HepG2 (cell line): Measurements from ENCODE around the gene GRB10. TPM values are rescaled to one million over a fixed set of nuclear protein-coding genes. Genes with fewer than 3 reads are reported as not detected.

Source experiments
- ARID2 ChIP-seq: sonication (generic); formaldehyde crosslinking; IDR thresholded peaks from 2 replicates; pipeline ENCODE4 v1.8.1; 2022; ENCODE audit warnings: mild to moderate bottlenecking, missing genetic modification reagents, borderline replicate concordance
- BHLHE40 ChIP-seq: IDR thresholded peaks from 2 replicates; pipeline ENCODE4 v1.6.1; 2011; ENCODE audit warnings: low read length, improper control_type of control experiment
- ERF ChIP-seq: IDR thresholded peaks from 2 replicates; pipeline ENCODE4 v1.6.1; 2018; ENCODE audit warnings: missing biosample characterization, missing genetic modification reagents
- FOSL2 ChIP-seq: sonication (generic); formaldehyde crosslinking; IDR thresholded peaks from 2 replicates; pipeline ENCODE4 v1.4.0; 2020; ENCODE audit warnings: missing genetic modification reagents
- HDAC2 ChIP-seq: sonication (generic); formaldehyde crosslinking; IDR thresholded peaks from 2 replicates; pipeline ENCODE4 v1.4.0; 2020; ENCODE audit warnings: missing genetic modification reagents
- KDM5B ChIP-seq: sonication (generic); formaldehyde crosslinking; IDR thresholded peaks from 2 replicates; pipeline ENCODE4 v1.4.0; 2020; ENCODE audit warnings: missing genetic modification reagents, mild to moderate bottlenecking, borderline replicate concordance
- SKI ChIP-seq: fragments of 450-650 bp; IDR thresholded peaks from one replicate; pipeline ENCODE4 v1.6.1; 2018; ENCODE audit warnings: mild to moderate bottlenecking; ENCODE audit not compliant: partially characterized antibody
- SOX13 ChIP-seq, 3 experiments: fragments of 450-650 bp in 1 of 3; sonication (generic) in 1 of 3; formaldehyde crosslinking in 1 of 3; IDR thresholded peaks in 2 of 3; conservative IDR thresholded peaks in 1 of 3; 2 replicates each; pipeline versions ENCODE4 v1.5.0 to v1.6.1; 2016 to 2020; ENCODE audit warnings: antibody characterized with exemption in 1 of 3, mild to moderate bottlenecking in 1 of 3, missing compliant biosample characterization in 1 of 3, missing genetic modification reagents in 1 of 3, moderate library complexity in 1 of 3
- YEATS2 ChIP-seq: sonication (generic); formaldehyde crosslinking; IDR thresholded peaks from 2 replicates; pipeline ENCODE4 v1.4.0; 2020; ENCODE audit warnings: missing genetic modification reagents, borderline replicate concordance
- ZFYVE20 ChIP-seq: sonication (generic); formaldehyde crosslinking; IDR thresholded peaks from 2 replicates; pipeline ENCODE4 v1.8.0; 2023; ENCODE audit warnings: low read depth, mild to moderate bottlenecking, moderate library complexity, missing genetic modification reagents, borderline replicate concordance
- ZNF503 ChIP-seq: sonication (generic); formaldehyde crosslinking; IDR thresholded peaks from 2 replicates; pipeline ENCODE4 v1.4.0; 2020; ENCODE audit warnings: missing genetic modification reagents
- ZNF546 ChIP-seq: sonication (generic); formaldehyde crosslinking; conservative IDR thresholded peaks from 2 replicates; pipeline ENCODE4 v1.8.1; 2023; ENCODE audit warnings: mild to moderate bottlenecking, missing genetic modification reagents
- ZNF720 ChIP-seq: sonication (generic); formaldehyde crosslinking; IDR thresholded peaks from 2 replicates; pipeline ENCODE4 v1.4.0; 2020; ENCODE audit warnings: missing genetic modification reagents
- ZNF782 ChIP-seq: sonication (generic); formaldehyde crosslinking; IDR thresholded peaks from 2 replicates; pipeline ENCODE4 v1.4.0; 2020; ENCODE audit warnings: missing genetic modification reagents, mild to moderate bottlenecking, borderline replicate concordance
- ZNF883 ChIP-seq: sonication (generic); formaldehyde crosslinking; IDR thresholded peaks from 2 replicates; pipeline ENCODE4 v1.5.1; 2020; ENCODE audit warnings: mild to moderate bottlenecking, missing genetic modification reagents; ENCODE audit errors: not compliant biosample characterization
- ZSCAN9 ChIP-seq: IDR thresholded peaks from 2 replicates; pipeline ENCODE4 v1.6.1; 2016; ENCODE audit warnings: borderline replicate concordance
- polyA plus RNA-seq, 8 experiments: library from polyadenylated mRNA; depleted of rRNA in 3 of 8; stranded (reverse) in 7 of 8; unstranded in 1 of 8; fragments of >200 nt; fragmentation: Illumina TruSeq in 4 of 8; extraction: Trizol in 4 of 8; gene quantifications; 2 replicates each; pipeline versions ENCODE4 v1.2.1 to v1.2.3, GENCODE V29; 2011 to 2016; ENCODE audit warnings: low read depth in 4 of 8, missing spikeins in 1 of 8, mixed read lengths in 1 of 8; ENCODE audit not compliant: insufficient read depth in 1 of 8
- total RNA-seq, 5 experiments: library from RNA; depleted of rRNA; stranded (reverse); fragments of >200 nt; fragmentation: Illumina TruSeq; extraction: Trizol; gene quantifications; 2 replicates each; pipeline ENCODE4 v1.2.3, GENCODE V29; 2016; ENCODE audit warnings: low read depth in 1 of 5
- TF ChIP-seq, protein P1 (sequence below): sonication (generic); formaldehyde crosslinking; IDR thresholded peaks from 2 replicates; pipeline ENCODE4 v1.8.0; 2022; ENCODE audit warnings: missing genetic modification reagents, mild to moderate bottlenecking, moderate library complexity, borderline replicate concordance
- TF ChIP-seq, protein P2 (sequence below): sonication (generic); formaldehyde crosslinking; IDR thresholded peaks from 2 replicates; pipeline ENCODE4 v1.4.0; 2020; ENCODE audit warnings: missing genetic modification reagents
- TF ChIP-seq, protein P3 (sequence below): sonication (generic); formaldehyde crosslinking; IDR thresholded peaks from 2 replicates; pipeline ENCODE4 v1.5.0; 2020; ENCODE audit warnings: missing genetic modification reagents
- TF ChIP-seq, protein P4 (sequence below): sonication (generic); formaldehyde crosslinking; IDR thresholded peaks from 2 replicates; pipeline ENCODE4 v1.4.0; 2020; ENCODE audit warnings: missing genetic modification reagents
- TF ChIP-seq, protein P5 (sequence below): IDR thresholded peaks from 2 replicates; pipeline ENCODE4 v1.6.1; 2016; ENCODE audit warnings: low read depth, control low read depth

The GRB10 gene
- total and polyA plus RNA-seq, 2 of the 13 experiments (the other 11 are each of a cell fraction or from before 2014, with no cell fraction given): 4.0 to 6.8 TPM

- TF ChIP-seq, protein P1, sequence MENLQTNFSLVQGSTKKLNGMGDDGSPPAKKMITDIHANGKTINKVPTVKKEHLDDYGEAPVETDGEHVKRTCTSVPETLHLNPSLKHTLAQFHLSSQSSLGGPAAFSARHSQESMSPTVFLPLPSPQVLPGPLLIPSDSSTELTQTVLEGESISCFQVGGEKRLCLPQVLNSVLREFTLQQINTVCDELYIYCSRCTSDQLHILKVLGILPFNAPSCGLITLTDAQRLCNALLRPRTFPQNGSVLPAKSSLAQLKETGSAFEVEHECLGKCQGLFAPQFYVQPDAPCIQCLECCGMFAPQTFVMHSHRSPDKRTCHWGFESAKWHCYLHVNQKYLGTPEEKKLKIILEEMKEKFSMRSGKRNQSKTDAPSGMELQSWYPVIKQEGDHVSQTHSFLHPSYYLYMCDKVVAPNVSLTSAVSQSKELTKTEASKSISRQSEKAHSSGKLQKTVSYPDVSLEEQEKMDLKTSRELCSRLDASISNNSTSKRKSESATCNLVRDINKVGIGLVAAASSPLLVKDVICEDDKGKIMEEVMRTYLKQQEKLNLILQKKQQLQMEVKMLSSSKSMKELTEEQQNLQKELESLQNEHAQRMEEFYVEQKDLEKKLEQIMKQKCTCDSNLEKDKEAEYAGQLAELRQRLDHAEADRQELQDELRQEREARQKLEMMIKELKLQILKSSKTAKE (CRISPR knock-in tag): peak; percentile 46; the same call in 1 of the 2 replicates
- no peak for TF ChIP-seq ZNF782 (CRISPR knock-in tag)
- peak; percentile 38; the same call in 1 of the 2 replicates for TF ChIP-seq HDAC2 (CRISPR knock-in tag)
- no peak for TF ChIP-seq ARID2 (CRISPR knock-in tag)
- no peak for TF ChIP-seq KDM5B
- TF ChIP-seq ZSCAN9: no peak
- no peak for TF ChIP-seq YEATS2 (CRISPR knock-in tag)
- no peak for TF ChIP-seq ZNF546 (CRISPR knock-in tag)
- no peak for TF ChIP-seq ZNF720 (CRISPR knock-in tag)
- no peak for TF ChIP-seq ZFYVE20
- no peak for TF ChIP-seq SOX13 (IDR thresholded peaks at IDR 0.05)
- TF ChIP-seq SOX13 (CRISPR knock-in tag; conservative IDR thresholded peaks at IDR 0.05 in 1 of 2, IDR thresholded peaks at IDR 0.05 in 1 of 2): peak in 1 of 2 experiments; percentile 39; a peak in 1 of 4 replicates
- TF ChIP-seq BHLHE40: peak; percentile 98
- TF ChIP-seq, protein P2, sequence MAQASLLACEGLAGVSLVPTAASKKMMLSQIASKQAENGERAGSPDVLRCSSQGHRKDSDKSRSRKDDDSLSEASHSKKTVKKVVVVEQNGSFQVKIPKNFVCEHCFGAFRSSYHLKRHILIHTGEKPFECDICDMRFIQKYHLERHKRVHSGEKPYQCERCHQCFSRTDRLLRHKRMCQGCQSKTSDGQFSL (CRISPR knock-in tag): no peak
- TF ChIP-seq ZNF883 (CRISPR knock-in tag): no peak
- TF ChIP-seq SKI: peak; percentile 43
- TF ChIP-seq ERF (CRISPR knock-in tag): no peak
- TF ChIP-seq, protein P3, sequence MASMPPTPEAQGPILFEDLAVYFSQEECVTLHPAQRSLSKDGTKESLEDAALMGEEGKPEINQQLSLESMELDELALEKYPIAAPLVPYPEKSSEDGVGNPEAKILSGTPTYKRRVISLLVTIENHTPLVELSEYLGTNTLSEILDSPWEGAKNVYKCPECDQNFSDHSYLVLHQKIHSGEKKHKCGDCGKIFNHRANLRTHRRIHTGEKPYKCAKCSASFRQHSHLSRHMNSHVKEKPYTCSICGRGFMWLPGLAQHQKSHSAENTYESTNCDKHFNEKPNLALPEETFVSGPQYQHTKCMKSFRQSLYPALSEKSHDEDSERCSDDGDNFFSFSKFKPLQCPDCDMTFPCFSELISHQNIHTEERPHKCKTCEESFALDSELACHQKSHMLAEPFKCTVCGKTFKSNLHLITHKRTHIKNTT (CRISPR knock-in tag): no peak
- 0 out of 2 replicates have a peak, but pooled peaks have one; percentile 11 for TF ChIP-seq FOSL2 (CRISPR knock-in tag)
- TF ChIP-seq, protein P4, sequence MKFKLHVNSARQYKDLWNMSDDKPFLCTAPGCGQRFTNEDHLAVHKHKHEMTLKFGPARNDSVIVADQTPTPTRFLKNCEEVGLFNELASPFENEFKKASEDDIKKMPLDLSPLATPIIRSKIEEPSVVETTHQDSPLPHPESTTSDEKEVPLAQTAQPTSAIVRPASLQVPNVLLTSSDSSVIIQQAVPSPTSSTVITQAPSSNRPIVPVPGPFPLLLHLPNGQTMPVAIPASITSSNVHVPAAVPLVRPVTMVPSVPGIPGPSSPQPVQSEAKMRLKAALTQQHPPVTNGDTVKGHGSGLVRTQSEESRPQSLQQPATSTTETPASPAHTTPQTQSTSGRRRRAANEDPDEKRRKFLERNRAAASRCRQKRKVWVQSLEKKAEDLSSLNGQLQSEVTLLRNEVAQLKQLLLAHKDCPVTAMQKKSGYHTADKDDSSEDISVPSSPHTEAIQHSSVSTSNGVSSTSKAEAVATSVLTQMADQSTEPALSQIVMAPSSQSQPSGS (CRISPR knock-in tag): no peak
- TF ChIP-seq ZNF503 (CRISPR knock-in tag): no peak
- TF ChIP-seq, protein P5, sequence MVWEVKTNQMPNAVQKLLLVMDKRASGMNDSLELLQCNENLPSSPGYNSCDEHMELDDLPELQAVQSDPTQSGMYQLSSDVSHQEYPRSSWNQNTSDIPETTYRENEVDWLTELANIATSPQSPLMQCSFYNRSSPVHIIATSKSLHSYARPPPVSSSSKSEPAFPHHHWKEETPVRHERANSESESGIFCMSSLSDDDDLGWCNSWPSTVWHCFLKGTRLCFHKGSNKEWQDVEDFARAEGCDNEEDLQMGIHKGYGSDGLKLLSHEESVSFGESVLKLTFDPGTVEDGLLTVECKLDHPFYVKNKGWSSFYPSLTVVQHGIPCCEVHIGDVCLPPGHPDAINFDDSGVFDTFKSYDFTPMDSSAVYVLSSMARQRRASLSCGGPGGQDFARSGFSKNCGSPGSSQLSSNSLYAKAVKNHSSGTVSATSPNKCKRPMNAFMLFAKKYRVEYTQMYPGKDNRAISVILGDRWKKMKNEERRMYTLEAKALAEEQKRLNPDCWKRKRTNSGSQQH (CRISPR knock-in tag): no peak
Observed at GRCh38 chr7:50677638-50677996, 105.1 kb downstream of the GRB10 start (continued).
